Ramos (cell line): ENCODE measurements around the gene SMAP1.

Experiments used
- in situ Hi-C: fragments of 300-500 bp; cut with MboI; formaldehyde crosslinking; loops from one replicate; pipeline ENCODE4 v1.14.3; 2022; ENCODE audit warnings: low sequenced_read_pairs; ENCODE audit not compliant: unreplicated experiment

The SMAP1 gene

DNA sequence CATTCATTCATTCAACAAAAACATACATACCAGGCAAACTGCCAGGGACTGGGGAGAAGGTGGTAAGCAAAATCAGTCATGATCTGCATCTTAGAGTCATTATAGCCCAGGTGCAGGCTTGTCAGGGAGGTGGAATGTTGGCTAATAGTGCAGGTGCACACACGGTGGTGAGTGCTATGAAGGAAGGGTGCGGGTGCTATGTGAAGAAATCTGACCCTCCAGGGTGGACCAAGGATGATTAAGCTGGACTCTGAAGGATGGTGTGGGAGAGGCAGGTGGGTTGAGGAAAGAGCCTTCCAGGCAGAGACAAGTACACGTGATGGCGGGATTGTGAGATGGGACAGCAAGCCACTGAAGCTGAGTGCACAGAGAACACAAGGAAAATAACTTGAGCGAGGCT is 211.8 kb downstream of the SMAP1 start:
- in situ Hi-C loops = loop anchor here (25.0 kb wide), 1 partner anchor 567 kb away; the partner anchor contains the start of gene COL9A1

DNA sequence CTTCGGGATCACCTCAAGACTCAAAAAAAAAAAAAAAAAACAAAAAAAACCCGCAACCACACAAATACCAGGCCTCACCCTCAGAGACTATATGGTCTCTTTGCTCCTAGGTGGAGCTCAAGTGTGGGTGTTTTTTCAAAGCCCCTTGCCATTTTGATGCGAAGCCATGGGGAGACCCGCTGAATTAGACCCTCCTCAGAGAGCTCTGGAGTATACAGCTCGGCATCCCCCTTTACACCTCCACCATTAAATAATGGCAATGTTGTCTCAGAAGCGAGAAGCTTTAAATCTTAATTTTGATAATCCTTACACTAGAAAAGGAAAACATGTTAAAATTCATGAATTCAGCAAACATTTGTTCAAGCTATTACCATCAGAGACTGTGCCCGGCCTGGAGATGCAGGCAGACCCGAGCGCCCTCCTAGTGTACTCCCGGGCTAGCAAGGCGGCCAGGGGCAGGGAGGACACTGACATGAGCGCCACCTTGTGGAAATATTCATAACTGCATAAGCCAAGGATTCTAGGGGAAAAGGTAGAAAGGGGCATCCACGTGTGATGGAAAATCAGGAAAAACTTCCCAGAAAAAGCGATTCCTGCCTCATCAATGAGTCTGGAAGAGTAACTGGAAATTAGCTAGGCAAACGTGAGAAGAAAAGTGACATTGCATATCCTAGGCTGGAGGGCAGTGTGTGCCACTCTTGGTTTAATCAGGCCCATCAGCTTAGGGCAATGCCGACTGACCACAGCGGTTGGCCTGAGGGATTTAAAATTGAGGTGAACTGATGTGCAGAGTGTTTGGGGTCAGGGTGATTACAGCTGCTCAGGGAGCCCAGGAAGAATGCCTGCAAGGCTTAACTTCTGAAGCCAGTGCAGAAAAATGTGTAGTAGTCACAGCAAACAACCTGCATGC is 216.6 kb downstream of the SMAP1 start:
- in situ Hi-C loops = loop anchor here (25.0 kb wide), 1 partner anchor 572 kb away; the partner anchor contains the start of gene COL9A1

DNA sequence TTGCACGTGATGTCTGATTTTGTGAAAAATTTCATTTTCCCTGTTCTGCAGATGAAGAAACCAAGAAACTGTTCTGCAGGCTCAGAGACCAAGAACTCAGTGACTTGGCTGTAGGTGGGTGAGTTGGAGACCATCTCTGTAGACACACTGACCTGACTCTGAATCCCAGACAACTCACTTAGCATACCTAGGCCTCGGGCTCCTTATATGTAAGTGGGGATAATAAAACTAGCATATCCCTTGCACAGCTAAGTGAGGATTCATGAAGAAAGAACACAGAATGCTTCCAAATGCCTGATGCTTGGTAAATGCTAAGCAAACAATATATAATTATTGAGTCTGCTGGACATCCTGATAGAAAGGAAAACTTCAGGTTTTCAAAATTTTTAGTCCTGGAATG is 218.4 kb downstream of the SMAP1 start:
- in situ Hi-C loops = loop anchor here (5.0 to 25.0 kb wide), 2 partner anchors 184 to 574 kb away; partner anchors contain the start of gene COL9A1

DNA sequence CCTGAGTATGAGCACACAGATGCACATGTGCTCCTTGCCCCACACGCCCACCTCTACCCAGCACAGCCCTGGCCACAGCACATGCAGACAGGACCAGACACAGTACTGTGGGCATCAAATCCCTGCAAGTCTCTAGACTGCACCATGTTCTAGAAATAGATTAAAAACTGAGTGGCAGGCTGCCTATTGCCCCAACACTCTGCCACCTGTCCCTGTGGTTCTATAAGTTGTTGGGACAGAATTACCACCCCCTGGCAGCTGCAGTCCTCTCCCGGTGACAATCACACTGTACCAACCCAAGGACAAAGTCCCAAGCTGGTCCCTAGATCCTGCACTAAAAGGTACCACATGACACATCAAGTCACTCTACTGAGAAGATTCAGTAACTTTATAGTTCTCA is 219.0 kb downstream of the SMAP1 start:
- in situ Hi-C loops = loop anchor here (5.0 to 25.0 kb wide), 2 partner anchors 184 to 574 kb away; partner anchors contain the start of gene COL9A1

DNA sequence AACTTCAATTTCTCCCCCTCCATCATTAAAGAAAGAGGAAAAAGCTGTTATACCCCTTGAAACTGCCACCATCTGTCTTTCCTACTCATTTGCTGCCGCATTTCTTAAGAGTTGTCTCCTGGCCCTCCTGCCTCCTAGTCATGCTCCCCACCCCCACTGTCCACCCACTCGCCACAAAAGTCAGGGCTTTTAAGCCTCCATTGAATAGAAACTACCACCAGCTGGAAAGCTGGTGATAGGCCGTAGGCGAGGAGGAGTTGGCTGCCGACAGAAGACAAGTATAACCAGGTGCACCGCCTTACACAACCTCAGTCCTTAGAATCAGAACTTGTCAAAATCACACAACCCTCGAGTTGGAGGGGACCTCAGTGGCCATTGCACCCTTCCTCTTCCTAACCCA is 221.6 kb downstream of the SMAP1 start:
- in situ Hi-C loops = loop anchor here (5.0 to 25.0 kb wide), 2 partner anchors 187 to 577 kb away; partner anchors contain the start of gene COL9A1

DNA sequence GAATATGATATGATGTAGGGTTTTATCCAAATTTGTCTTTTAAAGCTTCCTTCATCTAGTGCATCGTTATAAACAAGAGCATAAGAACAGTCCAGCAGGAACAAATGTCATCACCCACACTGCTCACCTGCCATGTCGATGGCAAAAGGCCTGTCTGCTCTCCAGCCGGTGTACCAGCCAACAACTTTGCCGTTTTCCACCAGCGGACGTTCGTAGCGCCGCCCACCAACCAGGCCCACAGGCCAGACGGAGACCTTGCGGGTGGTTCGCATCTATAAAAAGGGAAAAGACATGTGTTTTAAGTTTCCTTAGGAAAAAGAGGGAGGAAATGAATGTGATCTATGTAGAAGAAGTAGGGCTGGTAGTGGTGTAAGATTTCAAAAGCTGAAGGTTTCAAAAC is 226.3 kb downstream of the SMAP1 start:
- in situ Hi-C loops = loop anchor here (25.0 kb wide), 1 partner anchor 582 kb away; the partner anchor contains the start of gene COL9A1

DNA sequence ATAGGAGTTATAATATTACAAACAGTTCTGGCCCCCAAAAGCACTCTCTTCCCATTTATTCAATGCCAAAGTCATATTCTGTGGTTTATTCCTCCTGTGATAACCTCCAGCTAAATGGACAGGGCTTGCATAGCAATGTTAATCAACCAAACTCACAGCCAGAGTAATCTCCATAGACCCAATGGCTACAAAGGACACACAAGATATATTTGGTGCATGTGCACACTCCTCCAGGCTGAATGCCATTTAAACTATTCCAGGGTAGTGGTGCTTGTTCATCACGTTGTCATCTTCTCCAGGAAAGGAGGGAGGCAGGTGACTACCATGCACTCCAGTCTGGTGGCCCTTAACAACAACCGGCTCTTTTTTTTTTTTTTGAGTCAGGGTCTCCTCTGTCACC is 232.4 kb downstream of the SMAP1 start:
- in situ Hi-C loops = no loop called here

DNA sequence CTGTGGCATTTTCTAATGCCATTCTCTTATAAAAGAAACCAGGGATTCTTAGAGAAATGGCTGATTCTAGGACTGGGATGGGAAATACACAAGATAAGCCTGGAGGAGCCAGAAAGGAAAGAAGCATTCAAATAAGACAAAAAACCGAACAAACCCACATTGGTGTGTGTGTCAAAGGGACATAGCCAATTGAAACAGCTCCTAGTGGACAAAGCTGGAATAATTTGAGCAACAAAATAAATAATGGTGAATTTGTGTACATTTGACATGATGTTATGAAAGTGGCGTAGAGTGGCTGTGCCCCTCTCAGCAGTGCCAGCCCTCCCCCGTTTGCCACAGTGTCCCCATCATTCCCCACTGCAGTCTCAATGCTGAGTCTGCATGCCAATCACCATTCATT is 233.6 kb downstream of the SMAP1 start:
- in situ Hi-C loops = no loop called here

DNA sequence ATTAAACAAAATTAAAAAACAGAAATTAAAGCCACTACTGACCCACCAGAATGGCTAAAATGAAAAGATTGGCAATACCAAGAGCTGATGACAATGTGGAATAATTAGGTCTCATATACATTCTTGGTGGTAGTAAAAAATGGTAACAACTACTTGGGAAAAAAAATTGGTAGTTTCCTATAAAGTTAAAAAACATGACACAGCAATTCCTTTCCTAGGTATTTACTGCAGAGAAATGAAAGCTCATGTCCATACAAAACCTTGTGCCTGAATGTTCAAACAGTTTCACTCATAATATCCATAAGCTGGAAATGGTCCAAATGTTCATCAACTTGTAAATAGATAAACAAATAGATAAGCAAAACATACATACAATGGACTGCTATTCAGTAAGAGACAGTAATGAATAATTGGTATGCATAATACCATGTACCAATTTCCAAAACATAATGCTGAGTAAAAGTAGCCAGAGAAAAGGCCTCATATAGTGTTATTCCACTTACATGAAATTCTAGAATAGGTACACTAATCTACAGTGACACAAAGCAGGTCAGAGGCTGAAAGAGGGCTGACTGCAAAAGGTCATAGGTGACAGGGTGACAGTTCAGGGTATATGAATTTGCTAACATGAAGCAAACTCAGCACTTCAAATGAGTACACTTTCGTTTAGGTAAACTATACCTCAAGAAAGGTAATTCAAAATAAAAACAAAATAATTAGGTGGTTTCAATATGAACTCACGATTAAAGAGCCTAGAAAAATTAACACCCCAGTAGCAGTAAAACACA is 236.2 kb downstream of the SMAP1 start:
- in situ Hi-C loops = no loop called here

DNA sequence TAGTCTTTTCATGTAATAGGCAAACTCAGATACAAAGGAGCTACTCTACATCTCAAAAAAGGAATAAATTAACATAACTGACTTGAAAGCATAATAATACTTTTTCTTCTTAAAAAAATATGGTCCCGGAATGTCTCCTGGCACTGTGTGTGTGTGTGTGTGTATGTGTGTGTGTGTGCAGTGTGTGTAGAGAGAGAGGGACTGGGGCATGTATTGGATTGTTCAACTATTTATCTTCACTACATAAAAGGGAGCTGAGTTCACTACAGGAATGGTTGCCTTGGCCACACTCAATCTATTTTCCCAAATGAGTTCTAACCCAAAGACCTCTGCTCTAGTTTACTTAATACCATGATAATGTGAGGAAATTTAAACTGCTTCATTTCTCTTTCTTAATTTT is 238.1 kb downstream of the SMAP1 start:
- in situ Hi-C loops = no loop called here
